GM21515 (cell line): Measurements from ENCODE around the gene SPPL3.

Source experiments
- ATAC-seq: cut with Tn5 transposase; IDR thresholded peaks from one replicate; pipeline ENCODE4 v1.9.1; 2021; ENCODE audit not compliant: unreplicated experiment

SPPL3 gene

GRCh38 chr12:120879102-120879501 is 25.1 kb downstream of the SPPL3 start:
- no peak for ATAC-seq

- ATAC-seq = no peak
Observed at GRCh38 chr12:120874547-120875245, 29.5 kb downstream of the SPPL3 start.

- no peak for ATAC-seq
Observed at GRCh38 chr12:120873226-120873625, 30.9 kb downstream of the SPPL3 start.

- ATAC-seq = no peak
Observed at GRCh38 chr12:120872487-120872886, 31.7 kb downstream of the SPPL3 start.

GRCh38 chr12:120870415-120870814 is 33.7 kb downstream of the SPPL3 start:
- no peak for ATAC-seq

GRCh38 chr12:120869376-120869775 is 34.8 kb downstream of the SPPL3 start:
- ATAC-seq = no peak

DNA sequence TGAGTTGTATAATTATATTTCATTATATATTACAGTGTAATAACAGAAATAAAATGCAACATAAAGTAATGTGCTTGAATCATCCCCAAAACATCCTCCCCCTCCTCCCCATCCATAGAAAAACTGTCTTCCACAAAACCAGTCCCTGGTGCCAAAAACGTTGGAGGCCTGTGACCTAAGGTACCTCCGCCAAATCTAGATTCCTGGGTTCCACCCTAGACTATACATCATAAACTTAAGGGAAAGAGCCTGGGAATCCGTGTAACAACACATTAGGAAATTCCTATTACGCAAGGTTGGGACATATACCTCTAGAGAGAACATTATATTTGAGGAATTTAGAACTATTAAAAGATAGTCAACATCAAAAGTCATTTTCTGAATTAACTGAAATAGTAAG is 38.0 kb downstream of the SPPL3 start:
- no peak for ATAC-seq

- ATAC-seq = no peak
Observed at GRCh38 chr12:120865098-120865497, 39.1 kb downstream of the SPPL3 start.

GRCh38 chr12:120862664-120863063 is 41.5 kb downstream of the SPPL3 start:
- ATAC-seq = no peak

DNA sequence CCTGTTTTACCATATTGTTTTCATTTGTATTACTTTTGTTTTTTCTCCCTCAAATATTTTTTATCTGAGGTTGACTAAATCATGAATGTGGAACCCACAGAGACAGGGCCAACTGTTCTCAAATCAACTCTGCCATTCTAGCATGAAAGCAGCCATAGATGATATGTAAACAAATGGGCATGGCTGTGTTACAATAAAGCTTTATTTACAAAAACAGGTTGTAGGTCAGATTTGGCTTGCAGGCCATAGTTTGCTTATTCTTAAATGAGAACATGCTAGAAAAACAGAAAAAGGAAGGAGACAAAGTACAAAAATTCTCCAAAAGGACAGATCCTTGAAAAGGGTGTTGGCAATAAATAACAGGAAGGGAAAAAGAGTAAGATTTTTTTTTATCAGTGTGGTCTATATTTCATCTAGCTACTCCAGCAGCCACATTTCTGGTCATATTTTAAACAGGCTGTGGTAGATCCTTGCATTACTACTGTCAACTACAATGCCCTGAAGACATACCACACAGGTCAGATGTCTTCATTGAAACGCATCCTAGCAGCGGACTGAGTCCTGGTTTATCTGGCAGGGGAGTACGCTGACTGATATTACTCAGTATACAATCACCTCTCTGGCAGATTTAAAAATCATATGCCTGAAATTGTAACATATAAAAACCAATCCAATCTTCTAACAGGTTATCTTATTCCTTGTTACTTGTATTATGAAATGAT is 42.9 kb downstream of the SPPL3 start:
- no peak for ATAC-seq

DNA sequence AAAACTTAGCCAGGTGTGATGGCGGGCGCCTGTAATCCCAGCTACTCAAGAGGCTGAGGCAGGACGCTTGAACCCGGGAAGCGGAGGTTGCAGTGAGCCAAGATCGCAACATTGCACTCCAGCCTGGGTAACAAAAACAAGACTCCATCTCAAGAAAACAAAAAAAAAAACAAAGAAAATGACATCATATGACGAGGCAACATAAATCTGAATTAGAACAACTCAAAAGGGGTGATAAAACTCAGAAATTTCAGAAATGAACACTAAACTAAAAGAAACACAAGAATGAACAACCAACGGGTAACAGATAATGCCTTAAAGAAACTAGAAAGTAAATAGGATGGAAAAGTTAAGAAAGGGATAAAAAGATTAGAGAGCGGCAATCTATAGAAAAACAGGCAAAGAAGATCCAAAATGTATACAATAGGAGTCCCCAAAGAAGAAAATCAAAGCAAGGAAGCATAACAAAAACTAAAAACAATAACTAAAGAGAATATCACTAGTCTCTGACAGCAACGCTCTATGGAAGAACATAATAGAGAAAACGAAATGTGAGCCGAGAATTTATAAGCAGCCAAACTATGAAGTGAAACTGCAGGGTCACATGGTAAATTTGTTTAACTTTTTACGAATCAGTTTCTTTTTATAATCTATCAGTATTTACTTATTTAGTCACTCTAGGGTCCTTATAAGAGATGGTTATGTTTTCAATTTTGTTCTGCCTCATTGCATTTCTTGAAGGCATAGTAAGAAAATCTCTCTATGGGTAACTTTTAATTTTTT is 45.7 kb downstream of the SPPL3 start:
- ATAC-seq = no peak

DNA sequence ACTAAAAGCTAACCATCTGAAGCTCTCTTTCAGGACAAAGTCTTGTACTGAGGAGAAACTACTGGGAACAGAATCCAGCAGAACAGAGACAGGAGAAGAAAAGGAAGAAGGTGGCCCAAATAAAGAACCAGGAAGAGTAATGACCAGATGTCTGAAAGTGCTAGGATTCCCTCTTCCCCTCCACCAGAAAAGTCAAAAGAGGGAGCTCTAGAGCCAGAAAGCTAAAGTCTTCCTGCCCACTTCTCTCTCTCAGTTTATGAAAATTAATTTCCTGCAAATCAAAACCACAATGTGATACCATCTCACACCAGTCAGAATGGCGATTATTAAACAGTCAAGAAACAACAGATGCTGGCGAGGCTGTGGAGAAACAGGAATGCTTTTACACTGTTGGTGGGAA is 47.2 kb downstream of the SPPL3 start:
- no peak for ATAC-seq

GRCh38 chr12:120855823-120856588 is 48.2 kb downstream of the SPPL3 start:
- no peak for ATAC-seq

- ATAC-seq = no peak
Observed at GRCh38 chr12:120854804-120855203, 49.4 kb downstream of the SPPL3 start.

DNA sequence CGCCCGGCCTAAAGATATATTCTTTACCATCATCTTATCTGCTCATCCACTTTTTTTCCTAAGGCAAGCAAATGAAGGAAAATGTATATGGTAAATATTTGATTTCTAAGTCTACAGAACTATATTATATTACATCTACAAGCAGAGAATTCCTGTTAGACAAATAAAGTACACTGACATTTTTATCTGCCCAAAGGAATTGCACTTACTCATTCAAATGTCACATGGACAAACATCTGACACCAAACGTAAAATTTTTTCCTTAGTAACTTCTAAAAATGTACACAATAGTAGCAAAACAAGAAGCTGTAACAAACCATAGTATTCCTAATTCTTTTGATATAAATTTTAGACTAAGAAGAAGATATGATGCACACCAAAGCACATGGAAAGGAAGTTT is 51.0 kb downstream of the SPPL3 start:
- ATAC-seq = no peak

DNA sequence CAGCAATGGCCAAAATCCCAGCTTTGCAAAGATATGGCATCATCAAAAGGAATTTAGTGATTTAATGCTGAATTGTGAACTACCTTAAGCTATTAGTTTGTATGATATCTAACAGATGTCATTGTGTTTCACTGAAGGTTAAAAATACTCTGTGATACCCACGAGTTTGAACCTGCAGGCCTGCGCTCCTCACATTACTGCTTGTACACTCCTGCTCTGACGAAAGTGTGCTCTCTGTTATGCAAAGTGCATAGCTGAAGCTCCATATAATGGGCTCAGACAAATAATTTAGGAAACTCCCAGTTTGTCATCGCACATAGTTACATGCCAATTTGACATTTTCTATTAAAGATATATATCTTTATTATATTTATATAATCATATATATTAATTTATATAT is 52.2 kb downstream of the SPPL3 start:
- ATAC-seq = no peak

DNA sequence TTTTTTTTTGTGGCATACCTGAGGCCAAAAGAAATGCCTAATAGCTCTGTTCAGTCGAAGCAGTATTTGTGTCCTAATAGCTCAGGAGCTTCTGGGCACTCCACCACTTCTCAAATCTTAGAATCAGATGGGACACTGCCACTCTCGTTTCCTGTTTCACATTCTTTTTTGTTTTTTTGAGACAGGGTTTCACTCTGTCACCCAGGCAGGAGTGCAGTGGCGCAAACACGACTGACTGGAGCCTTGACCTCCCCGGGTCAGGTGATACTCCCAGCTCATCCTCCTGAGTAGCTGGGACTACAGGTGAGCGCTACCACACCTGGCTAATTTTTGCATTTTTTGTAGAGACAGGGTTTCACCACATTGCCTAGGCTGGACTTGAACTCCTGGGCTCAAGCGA is 52.7 kb downstream of the SPPL3 start:
- no peak for ATAC-seq

DNA sequence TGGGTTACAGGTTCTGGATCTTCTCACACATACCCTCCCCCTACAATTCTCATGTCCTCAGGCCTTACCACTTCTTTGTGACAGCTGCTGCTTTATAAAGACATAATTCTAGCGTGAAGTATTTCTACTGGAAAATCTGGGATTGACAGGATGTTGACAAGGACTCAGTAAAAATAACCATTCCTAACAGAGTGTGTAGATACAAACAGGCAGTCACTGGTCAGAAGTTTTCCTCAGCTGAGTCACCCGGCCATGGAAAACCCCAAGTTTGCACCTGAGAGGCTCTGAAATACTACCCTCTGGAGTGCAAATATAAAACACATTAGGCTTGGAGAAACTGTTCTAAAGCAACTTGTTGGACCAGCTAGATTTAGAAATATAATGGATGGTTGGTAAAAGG is 54.4 kb downstream of the SPPL3 start:
- no peak for ATAC-seq

DNA sequence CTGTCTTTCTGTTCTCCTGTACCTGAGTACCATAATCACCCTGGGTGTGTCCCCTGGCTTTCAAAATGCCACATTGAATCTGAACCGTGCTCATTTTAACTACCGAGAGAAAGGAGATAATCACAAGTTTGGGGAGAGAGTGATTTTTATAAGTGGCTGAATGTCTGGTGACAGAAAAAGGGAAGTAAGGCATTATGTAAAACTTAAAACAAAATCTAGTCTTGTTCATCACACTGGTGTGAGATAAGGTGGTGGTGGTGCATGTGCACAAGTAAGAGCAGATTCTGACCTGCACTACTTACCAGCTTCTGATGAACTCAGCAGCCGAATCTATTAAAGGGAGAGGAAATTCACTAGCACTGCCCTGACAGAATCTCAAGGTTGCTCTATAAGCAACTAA is 56.3 kb downstream of the SPPL3 start:
- no peak for ATAC-seq

DNA sequence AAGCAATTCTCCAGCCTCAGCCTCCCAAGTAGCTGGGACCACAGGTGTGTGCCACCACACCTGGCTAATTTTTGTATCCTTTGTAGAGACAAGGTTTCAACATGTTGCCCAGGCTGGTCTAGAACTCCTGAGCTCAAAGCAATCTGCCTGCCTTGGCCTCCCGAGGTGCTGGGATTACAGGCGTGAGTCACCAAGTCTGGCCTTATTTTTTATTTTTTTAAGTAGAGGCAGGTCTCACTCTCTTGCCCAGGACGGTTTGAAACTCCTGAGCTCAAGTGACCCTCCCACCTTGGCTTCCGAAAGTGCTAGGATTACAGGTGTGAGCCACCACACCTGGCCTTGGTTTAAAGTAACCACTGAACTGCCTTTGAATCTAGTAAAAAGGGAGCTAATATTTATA is 56.8 kb downstream of the SPPL3 start:
- no peak for ATAC-seq

- no peak for ATAC-seq
Observed at GRCh38 chr12:120846721-120847120, 57.4 kb downstream of the SPPL3 start.
